ENCODE measurements around the gene SBNO2. TPM values are rescaled to one million over a fixed set of nuclear protein-coding genes. Genes with fewer than 3 reads are reported as not detected.
A peak's percentile ranks its signal among the peaks of the same experiment; 100 is the strongest.

Gene SBNO2
- total RNA-seq, 1 experiment from 2014 or later, result 123 TPM

DNA sequence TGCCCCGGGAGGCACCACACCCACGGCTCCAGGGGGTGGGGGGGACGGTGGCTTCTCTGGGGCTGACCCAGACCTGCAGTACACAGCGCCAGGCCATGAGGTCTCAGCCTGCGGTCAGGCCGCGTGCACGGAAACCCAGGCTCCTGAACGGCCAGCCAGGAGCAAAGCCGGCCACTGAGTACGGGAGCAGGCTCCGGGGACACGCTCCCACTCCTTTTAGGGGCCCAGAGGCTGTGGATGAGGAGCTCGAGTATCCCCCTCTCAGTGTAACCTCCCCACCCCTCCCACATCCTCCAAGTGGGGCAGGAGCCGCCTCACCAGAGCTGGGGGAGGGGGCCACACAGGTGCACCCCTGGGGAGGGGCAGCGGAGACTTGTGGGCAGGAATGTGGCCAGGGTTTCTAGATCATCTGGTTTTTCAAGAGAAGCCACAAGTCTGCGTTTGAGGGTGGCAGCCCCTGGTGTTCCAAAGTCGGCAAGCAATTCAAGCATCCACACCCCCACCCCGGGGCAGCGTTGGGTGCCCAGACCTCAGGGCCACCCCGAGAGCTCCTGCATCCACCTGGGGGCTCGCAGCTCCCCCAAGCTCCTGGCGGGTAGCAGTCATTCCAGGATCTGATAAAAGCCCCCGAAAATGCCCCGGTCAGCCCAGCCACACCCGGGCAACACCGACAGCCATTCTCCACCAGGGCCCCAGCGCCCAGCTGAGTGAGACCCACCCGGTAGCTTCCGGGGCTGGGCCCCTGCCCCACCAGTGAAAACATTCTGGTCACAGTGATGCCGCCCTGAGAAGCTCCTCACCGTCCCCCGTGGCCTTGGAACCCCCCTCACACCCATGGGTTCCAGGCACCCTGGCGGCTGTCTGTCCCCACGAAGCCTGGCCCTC lies 6.1 kb downstream of the SBNO2 start:
- no TSS peak for BruUV-seq (replicated peaks)
- peak overlapping the region; percentile 88 for H3K27ac Mint-ChIP-seq (ENCODE audit: low read depth, unreplicated experiment)
- H3K4me1 Mint-ChIP-seq (ENCODE audit: insufficient read depth, unreplicated experiment), result peaks cover 22% of the 10 kb centered on the region
- TF ChIP-seq, protein P1, sequence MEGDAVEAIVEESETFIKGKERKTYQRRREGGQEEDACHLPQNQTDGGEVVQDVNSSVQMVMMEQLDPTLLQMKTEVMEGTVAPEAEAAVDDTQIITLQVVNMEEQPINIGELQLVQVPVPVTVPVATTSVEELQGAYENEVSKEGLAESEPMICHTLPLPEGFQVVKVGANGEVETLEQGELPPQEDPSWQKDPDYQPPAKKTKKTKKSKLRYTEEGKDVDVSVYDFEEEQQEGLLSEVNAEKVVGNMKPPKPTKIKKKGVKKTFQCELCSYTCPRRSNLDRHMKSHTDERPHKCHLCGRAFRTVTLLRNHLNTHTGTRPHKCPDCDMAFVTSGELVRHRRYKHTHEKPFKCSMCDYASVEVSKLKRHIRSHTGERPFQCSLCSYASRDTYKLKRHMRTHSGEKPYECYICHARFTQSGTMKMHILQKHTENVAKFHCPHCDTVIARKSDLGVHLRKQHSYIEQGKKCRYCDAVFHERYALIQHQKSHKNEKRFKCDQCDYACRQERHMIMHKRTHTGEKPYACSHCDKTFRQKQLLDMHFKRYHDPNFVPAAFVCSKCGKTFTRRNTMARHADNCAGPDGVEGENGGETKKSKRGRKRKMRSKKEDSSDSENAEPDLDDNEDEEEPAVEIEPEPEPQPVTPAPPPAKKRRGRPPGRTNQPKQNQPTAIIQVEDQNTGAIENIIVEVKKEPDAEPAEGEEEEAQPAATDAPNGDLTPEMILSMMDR (IDR thresholded peaks at IDR 0.05; ENCODE audit: unreplicated experiment), result no peak
- ChIA-PET POLR2A (interaction anchor here (0.6 to 4.8 kb wide), 15 partner anchors 9 to 241 kb away, joined by 3 to 73 read pairs (median 8); partner anchors contain the start of genes ATP5F1D, CBARP, CNN2 and GPX4), CTCF (interaction anchor here (0.5 to 2.5 kb wide), 4 partner anchors 9 to 68 kb away, joined by 3 to 9 read pairs (median 6); no protein-coding TSS in a partner anchor)
- peaks cover 22% of the 10 kb centered on the region for H3K36me3 Mint-ChIP-seq (ENCODE audit: insufficient read depth, unreplicated experiment)
- H3K4me3 Mint-ChIP-seq (ENCODE audit: unreplicated experiment), result peak overlapping the region; percentile 75
- DNase-seq (ENCODE audit: unreplicated experiment), result peak; percentile 56
- no peaks in the 10 kb centered on the region for H3K27me3 Mint-ChIP-seq (ENCODE audit: insufficient read depth, unreplicated experiment)
- intact Hi-C loops (cut with micrococcal nuclease), result loop anchor here (2.0 kb wide), 1 partner anchor 35 kb away; no protein-coding TSS in a partner anchor
- no peaks in the 10 kb centered on the region for H3K9me3 Mint-ChIP-seq (ENCODE audit: unreplicated experiment)

DNA sequence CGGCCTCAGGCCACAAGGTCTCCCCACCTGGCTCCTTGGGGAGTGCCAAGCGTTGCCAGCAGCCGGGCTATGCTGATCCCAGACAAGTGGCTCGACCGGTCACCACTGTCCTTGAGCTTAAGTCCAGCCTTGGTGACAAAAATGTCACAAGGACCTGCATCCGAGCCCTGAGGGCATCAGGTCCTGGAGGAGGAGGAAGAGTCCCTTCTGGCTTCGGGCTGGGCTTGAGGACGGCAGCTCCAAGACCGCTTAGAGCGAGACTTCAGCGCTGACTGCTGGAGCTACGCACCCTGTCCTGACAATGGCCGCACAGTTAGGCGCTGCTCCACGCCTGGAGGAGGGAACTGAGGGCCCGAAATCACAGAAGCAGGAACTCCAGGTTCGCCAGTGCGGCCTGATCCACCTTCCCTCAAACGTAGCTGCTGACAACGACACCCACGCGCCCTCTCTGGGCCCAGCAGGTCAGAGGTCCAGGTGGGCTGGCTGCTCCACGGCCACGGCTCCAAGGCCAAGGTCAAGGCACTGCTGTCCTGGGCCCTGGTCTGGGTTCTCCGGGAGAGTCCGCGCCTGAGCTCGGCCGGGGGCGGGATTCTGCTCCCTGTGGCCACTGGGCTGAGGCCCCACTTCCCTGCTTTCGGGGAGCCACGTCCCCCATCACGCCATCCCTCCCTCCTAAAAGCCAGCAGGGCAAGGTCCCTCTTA lies 7.0 kb downstream of the SBNO2 start:
- Mint-ChIP-seq H3K9me3 (ENCODE audit: unreplicated experiment) (no peaks in the 10 kb centered on the region), H3K4me3 (ENCODE audit: unreplicated experiment) (peak overlapping the region; percentile 75), H3K36me3 (ENCODE audit: insufficient read depth, unreplicated experiment) (peaks cover 30% of the 10 kb centered on the region), H3K27me3 (ENCODE audit: insufficient read depth, unreplicated experiment) (no peaks in the 10 kb centered on the region), H3K27ac (ENCODE audit: low read depth, unreplicated experiment) (peak overlapping the region; percentile 88), H3K4me1 (ENCODE audit: insufficient read depth, unreplicated experiment) (peaks cover 22% of the 10 kb centered on the region)
- BruUV-seq (replicated peaks), result no TSS peak
- peak; percentile 38 for DNase-seq (ENCODE audit: unreplicated experiment)
- TF ChIP-seq, protein P1 (IDR thresholded peaks at IDR 0.05; ENCODE audit: unreplicated experiment), result no peak
- intact Hi-C loops (cut with micrococcal nuclease), result no loop called here
- ChIA-PET POLR2A (interaction anchor here (0.6 to 4.8 kb wide), 15 partner anchors 10 to 420 kb away, joined by 3 to 73 read pairs (median 8); partner anchors contain the start of genes ATP5F1D, CBARP, CNN2 and GPX4), CTCF (interaction anchor here (1.6 to 2.5 kb wide), 2 partner anchors 10 to 54 kb away, joined by 8 to 9 read pairs; no protein-coding TSS in a partner anchor)

DNA sequence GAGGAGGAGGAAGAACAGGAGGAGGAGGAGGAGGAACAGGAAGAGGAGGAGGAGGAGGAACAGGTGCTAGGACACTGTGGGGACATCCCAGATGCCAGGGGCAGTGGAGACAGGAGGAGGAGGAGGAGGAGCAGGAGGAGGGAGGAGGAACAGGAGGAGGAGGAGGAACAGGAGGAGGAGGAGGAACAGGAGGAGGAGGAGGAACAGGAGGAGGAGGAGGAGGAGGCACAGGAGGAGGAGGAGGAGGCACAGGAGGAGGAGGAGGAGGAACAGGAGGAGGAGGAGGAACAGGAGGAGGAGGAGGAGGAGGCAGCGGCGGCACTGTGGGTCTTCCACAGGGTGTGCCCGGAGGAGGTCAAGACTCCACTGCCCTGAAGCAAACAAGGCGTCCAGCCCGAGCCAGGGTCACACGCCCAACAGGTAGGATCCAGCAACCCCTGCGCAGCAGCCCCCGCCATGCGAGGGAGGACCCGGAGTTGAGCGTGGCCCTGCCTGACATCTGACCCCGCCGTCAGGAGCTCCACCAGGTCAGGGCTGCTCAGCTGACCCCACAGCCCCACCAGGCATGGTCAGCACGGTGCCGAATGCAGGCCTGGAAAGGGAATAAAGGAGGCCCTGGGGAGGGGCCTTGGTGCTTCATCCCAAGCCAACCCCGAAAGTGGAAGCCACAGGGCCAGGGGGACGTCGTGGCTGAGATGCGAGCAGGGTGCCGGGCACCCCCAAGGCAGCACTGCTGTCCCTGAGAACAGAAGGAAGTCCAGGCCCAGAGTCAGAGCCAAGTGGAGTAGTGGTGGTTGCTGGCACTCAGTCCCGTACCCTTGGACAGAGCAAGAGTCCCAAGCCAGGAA lies 9.2 kb downstream of the SBNO2 start:
- intact Hi-C loops (cut with micrococcal nuclease), result no loop called here
- ChIA-PET POLR2A (interaction anchor here (0.6 kb wide), 1 partner anchor 258 kb away, joined by 3 read pairs; no protein-coding TSS in a partner anchor), CTCF (interaction anchor here (0.6 to 1.0 kb wide), 2 partner anchors 30 to 394 kb away, joined by 3 to 5 read pairs; no protein-coding TSS in a partner anchor)
- H3K4me1 Mint-ChIP-seq (ENCODE audit: insufficient read depth, unreplicated experiment), result peaks cover 17% of the 10 kb centered on the region
- H3K27me3 Mint-ChIP-seq (ENCODE audit: insufficient read depth, unreplicated experiment), result no peaks in the 10 kb centered on the region
- no TSS peak for BruUV-seq (replicated peaks)
- H3K9me3 Mint-ChIP-seq (ENCODE audit: unreplicated experiment), result no peaks in the 10 kb centered on the region
- peak overlapping the region; percentile 41 for H3K4me3 Mint-ChIP-seq (ENCODE audit: unreplicated experiment)
- TF ChIP-seq, protein P1 (IDR thresholded peaks at IDR 0.05; ENCODE audit: unreplicated experiment), result no peak
- H3K27ac Mint-ChIP-seq (ENCODE audit: low read depth, unreplicated experiment), result peak overlapping the region; percentile 88
- no peak for DNase-seq (ENCODE audit: unreplicated experiment)
- peaks cover 42% of the 10 kb centered on the region for H3K36me3 Mint-ChIP-seq (ENCODE audit: insufficient read depth, unreplicated experiment)

All from MCF 10A (cell line).